ENCODE measurements around the gene ABCA2.
"Not testable (repeated sequence)": the region's sequence is repeated elsewhere in the genome, so short reads cannot be mapped to it uniquely, and the experiment has no call there.

The ABCA2 gene

GRCh38 chr9:137066096-137066861, 38.2 kb upstream of the ABCA2 start:
- no peak for TF ChIP-seq ZFX (IDR thresholded peaks at IDR 0.05)
- TF ChIP-seq CTCF (conservative IDR thresholded peaks at IDR 0.05) = no peak
- H3K27ac ChIP-seq = no peak overlapping the region

- no peak for TF ChIP-seq CTCF (conservative IDR thresholded peaks at IDR 0.05)
- TF ChIP-seq ZFX (IDR thresholded peaks at IDR 0.05) = no peak
- no peak overlapping the region for H3K27ac ChIP-seq
Measured at GRCh38 chr9:137065336-137065967, 37.4 kb upstream of the ABCA2 start.

GRCh38 chr9:137064880-137065164, 36.8 kb upstream of the ABCA2 start:
- TF ChIP-seq CTCF (conservative IDR thresholded peaks at IDR 0.05) (no peak), ZFX (IDR thresholded peaks at IDR 0.05) (no peak)
- no peak overlapping the region for H3K27ac ChIP-seq

- no peak for TF ChIP-seq ZFX (IDR thresholded peaks at IDR 0.05)
- TF ChIP-seq CTCF (conservative IDR thresholded peaks at IDR 0.05) = peak; percentile 97
- peak overlapping the region; percentile 2; the same call in 1 of the 2 replicates for H3K27ac ChIP-seq
Measured at GRCh38 chr9:137064027-137064879, 36.2 kb upstream of the ABCA2 start.

- TF ChIP-seq CTCF (conservative IDR thresholded peaks at IDR 0.05) = no peak
- H3K27ac ChIP-seq = peak overlapping the region; percentile 2; the same call in 1 of the 2 replicates
Measured at GRCh38 chr9:137063311-137064026, 35.4 kb upstream of the ABCA2 start.

GRCh38 chr9:137062798-137063197, 34.8 kb upstream of the ABCA2 start:
- H3K27ac ChIP-seq = not testable (repeated sequence)

- no peak overlapping the region for H3K27ac ChIP-seq
- no peak for TF ChIP-seq CTCF (conservative IDR thresholded peaks at IDR 0.05)
- no peak for TF ChIP-seq ZFX (IDR thresholded peaks at IDR 0.05)
Measured at GRCh38 chr9:137062384-137062783, 34.3 kb upstream of the ABCA2 start.

All from C4-2B (cell line).